Activated T-helper 9 cell treated with anti-CD3 and anti-CD28 coated beads, Interleukin-2, amount 50 U/mL, for 16 hours (primary cell): ENCODE data around the gene TBC1D21.
"Not testable (repeated sequence)": the region's sequence is repeated elsewhere in the genome, so short reads cannot be mapped to it uniquely, and the experiment has no call there.

Experiments used
- DNase-seq: peaks from one replicate; pipeline ENCODE4 v3.0.0-alpha.2; 2020; ENCODE audit warnings: low read depth

The TBC1D21 gene

GRCh38 chr15:73930371-73930770 is 57.0 kb downstream of the TBC1D21 start:
- no peak for DNase-seq

- no peak for DNase-seq
Observed at GRCh38 chr15:73930790-73931281, 57.5 kb downstream of the TBC1D21 start.

- no peak for DNase-seq
Observed at GRCh38 chr15:73931441-73931840, 58.1 kb downstream of the TBC1D21 start.

- no peak for DNase-seq
Observed at GRCh38 chr15:73932381-73933191, 59.2 kb downstream of the TBC1D21 start.

GRCh38 chr15:73934281-73934680 is 60.9 kb downstream of the TBC1D21 start:
- DNase-seq, result no peak

- DNase-seq, result no peak
Observed at GRCh38 chr15:73935547-73935946, 62.2 kb downstream of the TBC1D21 start.

GRCh38 chr15:73936181-73936580 is 62.8 kb downstream of the TBC1D21 start:
- DNase-seq, result no peak

GRCh38 chr15:73936588-73937290 is 63.4 kb downstream of the TBC1D21 start:
- no peak for DNase-seq

- no peak for DNase-seq
Observed at GRCh38 chr15:73937296-73937695, 63.9 kb downstream of the TBC1D21 start.

GRCh38 chr15:73937726-73938125 is 64.4 kb downstream of the TBC1D21 start:
- DNase-seq, result no peak

- not testable (repeated sequence) for DNase-seq
Observed at GRCh38 chr15:73938516-73938915, 65.2 kb downstream of the TBC1D21 start.
